KOPT-K1 (cell line): ENCODE measurements around the gene CACNA1E.

Experiments
- H3K27ac ChIP-seq: fragments of 200-600 bp; sonication (generic); 2 replicates; pipeline ENCODE4 v1.5.1; 2016; ENCODE audit warnings: antibody characterized with exemption, mild to moderate bottlenecking, low read depth, low read length; ENCODE audit not compliant: poor library complexity, severe bottlenecking
- H3K36me3 ChIP-seq: fragments of 200-600 bp; sonication (generic); 2 replicates; pipeline ENCODE4 v1.5.1; 2017; ENCODE audit warnings: antibody characterized with exemption, mild to moderate bottlenecking, low read length, moderate library complexity; ENCODE audit not compliant: insufficient read depth
- H3K9me3 ChIP-seq: fragments of 200-600 bp; sonication (generic); 2 replicates; pipeline ENCODE4 v1.5.1; 2017; ENCODE audit warnings: antibody characterized with exemption, low read length, mild to moderate bottlenecking; ENCODE audit not compliant: insufficient read depth, poor library complexity, severe bottlenecking

Gene CACNA1E

DNA sequence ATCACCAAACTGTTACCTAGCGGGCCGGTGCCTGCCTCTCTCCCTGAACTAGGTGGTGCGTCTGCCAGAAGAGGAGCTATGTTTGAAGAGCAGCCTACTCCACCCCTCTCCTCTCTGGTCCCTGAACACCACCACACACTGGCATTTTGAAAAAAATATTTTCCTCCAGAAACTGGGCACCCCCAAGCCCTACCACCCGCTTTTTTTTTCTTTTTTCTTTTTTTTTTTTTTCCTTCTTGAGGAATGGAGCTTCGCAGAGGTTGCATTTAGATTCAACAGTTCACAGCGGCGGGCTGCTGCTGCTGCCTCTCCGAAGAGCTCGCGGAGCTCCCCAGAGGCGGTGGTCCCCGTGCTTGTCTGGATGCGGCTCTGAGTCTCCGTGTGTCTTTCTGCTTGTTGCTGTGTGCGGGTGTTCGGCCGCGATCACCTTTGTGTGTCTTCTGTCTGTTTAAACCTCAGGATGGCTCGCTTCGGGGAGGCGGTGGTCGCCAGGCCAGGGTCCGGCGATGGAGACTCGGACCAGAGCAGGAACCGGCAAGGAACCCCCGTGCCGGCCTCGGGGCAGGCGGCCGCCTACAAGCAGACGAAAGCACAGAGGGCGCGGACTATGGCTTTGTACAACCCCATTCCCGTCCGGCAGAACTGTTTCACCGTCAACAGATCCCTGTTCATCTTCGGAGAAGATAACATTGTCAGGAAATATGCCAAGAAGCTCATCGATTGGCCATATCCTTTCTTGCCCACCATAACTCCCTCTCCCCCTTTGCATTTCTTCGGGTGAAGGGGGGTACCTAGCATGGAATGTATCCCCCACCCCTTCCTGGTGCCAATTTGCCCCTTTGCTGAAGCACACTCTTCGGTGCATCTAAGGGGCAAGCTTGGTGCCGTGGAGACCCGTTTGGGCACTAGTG is at the start of gene CACNA1E:
CACNA1E (plus strand) TSS at position 233 of the 911 bp plus-strand sequence; CDS start at position 461, 228 bp downstream.
- H3K9me3 ChIP-seq: no peaks in the 10 kb centered on the region
- H3K36me3 ChIP-seq: no peaks in the 10 kb centered on the region
- H3K27ac ChIP-seq: no peak within 1 kb of the TSS

DNA sequence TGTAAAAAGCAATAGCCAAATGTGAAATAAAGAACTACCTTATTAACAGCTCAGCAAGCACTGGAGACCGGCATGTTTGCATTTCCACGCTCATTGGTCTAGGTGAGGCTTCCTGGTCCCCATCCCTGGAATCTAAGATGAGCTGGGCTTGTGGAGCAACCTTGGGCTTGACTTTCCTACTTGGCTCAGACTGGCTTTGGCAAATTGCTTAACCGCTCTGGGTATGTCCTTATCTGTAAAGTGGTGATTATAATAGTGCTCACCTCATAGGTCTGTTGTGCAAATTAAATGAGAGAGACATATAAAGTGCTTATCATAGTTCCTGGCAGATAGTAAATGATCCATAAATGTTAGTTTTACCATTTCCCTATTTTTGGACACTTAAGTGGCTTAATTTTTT is 49.4 kb upstream of the CACNA1E start:
- Histone ChIP-seq H3K36me3 (no peaks in the 10 kb centered on the region), H3K27ac (no peak overlapping the region), H3K9me3 (no peaks in the 10 kb centered on the region)

DNA sequence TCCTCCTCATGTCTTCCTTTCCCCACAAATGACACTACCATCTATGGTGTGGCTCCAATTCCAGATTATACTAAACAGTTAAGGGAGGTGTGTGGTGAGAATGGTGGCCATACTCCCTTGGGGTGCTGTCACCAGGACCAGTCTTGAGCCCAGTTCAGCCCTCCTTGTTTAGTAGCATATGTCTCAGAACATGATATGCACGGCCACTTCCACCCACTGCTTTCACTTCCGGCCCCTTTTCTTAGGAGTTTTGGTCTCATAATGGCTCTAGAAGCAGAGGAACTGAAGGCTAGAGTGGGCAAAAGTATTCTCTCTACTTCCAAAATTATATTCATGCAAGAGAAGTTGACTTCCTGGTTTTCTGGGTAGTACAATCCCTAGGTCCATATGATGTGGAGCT is 45.3 kb upstream of the CACNA1E start:
- Histone ChIP-seq H3K9me3 (no peaks in the 10 kb centered on the region), H3K27ac (no peak overlapping the region), H3K36me3 (no peaks in the 10 kb centered on the region)

DNA sequence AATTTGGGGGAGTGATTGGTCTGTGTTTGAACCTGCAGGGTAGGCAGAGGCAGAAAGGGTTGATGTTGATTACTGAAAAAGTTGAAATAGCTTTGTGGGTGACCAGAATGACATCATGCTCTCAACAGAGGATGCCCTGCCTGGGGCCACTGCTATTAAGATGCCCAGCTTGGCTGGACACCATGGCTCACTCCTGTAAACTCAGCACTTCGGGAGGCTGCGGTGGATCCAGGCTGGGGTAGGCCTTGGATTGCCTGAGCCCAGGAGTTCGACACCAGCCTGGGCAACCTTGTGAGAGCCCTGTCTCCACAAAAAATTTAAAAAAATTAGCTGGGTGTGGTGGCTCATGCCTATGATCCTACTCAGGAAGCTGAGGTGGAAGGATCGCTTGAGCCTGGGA is 42.8 kb upstream of the CACNA1E start:
- H3K27ac ChIP-seq: no peak overlapping the region
- H3K36me3 ChIP-seq: no peaks in the 10 kb centered on the region
- H3K9me3 ChIP-seq: no peaks in the 10 kb centered on the region

DNA sequence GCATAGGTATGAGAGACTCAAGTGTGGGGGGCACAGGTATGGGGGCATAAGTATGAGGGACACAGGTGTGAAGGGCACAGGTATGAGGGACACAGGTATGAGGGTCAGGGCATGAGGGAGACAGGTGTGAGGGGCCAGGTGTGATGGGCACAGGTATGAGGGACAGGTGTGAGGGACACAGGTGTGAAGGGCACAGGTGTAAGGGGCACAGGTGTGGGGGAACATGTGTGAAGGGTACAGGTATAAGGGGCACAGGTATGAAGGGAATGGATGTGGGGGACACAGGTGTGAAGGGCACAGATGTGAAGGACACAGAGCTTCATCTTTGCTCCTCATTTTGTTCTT is 41.2 kb upstream of the CACNA1E start:
- Histone ChIP-seq H3K9me3 (no peaks in the 10 kb centered on the region), H3K27ac (no peak overlapping the region), H3K36me3 (no peaks in the 10 kb centered on the region)

DNA sequence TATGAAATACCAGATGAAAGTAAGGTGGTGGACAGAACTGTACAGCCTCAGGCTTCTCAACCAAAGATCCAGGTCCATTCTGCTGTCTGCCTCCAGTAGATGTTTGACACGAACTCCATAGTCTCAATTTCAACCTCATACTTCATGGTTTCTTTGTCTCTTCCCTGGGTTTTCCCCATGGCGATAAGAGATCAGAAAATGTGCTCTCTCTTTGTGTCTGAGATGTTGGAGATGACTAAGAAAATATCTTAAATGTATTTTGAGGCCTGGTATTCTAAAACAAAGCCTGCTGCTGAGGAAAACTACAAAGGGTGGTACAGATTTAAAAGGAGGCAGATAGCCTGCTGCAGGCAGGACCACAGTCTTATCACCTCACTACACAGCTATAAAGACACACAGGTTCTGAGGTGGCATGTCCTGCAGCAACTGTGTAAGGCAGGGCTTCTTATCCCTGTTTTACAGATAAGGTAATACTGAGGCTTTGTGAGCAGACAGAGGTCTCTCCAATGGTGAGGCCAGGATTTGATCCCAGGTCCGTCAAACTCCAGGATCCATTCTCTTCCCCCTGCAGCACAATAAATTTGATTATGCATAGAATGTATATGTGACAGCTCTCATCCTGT is 40.0 kb upstream of the CACNA1E start:
- Histone ChIP-seq H3K9me3 (peaks cover 5% of the 10 kb centered on the region), H3K36me3 (no peaks in the 10 kb centered on the region), H3K27ac (no peak overlapping the region)

DNA sequence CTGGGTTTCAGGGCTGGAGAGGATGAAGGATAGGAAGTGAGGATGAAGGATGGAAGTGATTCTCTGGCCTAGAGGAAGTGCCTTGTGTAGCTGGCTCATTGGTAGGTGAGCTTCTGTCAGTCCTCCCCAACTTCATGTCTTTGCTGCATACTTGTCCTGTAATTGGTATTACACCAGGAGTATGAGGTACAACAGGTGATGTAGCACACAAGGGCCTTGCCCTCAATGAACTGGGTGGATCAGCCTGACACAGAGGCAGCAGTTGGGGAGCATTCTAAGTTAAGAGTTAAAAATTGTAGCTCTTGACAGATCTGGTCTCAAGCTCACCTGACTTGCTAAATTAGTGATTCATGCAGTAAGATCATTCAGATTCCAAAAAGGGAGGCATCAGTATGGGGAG is 37.9 kb upstream of the CACNA1E start:
- peaks cover 5% of the 10 kb centered on the region for H3K9me3 ChIP-seq
- H3K27ac ChIP-seq: no peak overlapping the region
- no peaks in the 10 kb centered on the region for H3K36me3 ChIP-seq

DNA sequence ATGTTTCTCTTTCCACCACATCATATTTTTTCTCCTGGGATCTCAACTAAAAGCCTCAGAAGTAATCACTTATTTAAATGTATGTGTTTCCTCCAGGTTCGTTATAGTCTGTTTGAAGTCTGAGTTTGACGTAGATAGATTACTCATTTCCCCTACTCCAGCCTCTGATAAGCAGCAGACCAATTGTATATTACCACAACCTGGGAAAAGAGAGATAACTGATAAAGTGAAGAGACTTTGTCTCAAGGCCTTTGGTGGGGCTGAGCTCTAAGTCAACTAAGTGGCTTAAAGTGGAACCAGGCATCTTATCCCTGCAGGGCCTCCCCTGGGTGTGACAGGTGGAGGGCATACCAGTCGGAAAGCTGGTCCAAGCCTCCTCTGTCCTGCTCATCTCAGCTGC is 34.9 kb upstream of the CACNA1E start:
- no peaks in the 10 kb centered on the region for H3K36me3 ChIP-seq
- H3K9me3 ChIP-seq: peaks cover 5% of the 10 kb centered on the region
- no peak overlapping the region for H3K27ac ChIP-seq

DNA sequence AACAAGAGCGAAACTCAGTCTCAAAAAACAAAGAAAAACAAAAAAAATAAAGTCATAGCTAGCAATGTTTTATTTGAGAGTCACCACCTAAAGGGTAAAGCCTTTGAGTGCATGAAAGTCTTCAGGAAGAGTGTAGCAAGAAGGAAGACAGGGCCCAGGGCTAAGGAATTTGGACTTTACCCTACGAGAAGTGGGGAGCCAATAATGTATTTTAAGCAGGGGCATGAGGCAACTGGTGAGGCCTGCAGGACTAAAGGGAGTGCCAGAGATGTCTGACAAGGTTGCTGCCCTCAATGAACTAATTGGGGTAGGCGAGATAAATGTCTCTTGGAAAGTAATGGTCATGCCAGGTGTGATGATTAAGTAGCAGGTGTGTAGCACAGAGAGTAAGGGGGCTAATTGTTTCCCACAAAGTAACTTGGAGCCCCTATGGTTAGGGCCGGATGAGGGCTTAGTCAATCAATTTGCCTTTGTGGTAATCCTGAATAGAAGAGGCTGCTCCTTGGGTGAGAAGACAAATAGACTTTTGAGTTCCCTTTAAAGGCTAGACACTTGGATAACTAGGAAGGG is 31.6 kb upstream of the CACNA1E start:
- Histone ChIP-seq H3K27ac (no peak overlapping the region), H3K9me3 (peaks cover 5% of the 10 kb centered on the region), H3K36me3 (no peaks in the 10 kb centered on the region)

DNA sequence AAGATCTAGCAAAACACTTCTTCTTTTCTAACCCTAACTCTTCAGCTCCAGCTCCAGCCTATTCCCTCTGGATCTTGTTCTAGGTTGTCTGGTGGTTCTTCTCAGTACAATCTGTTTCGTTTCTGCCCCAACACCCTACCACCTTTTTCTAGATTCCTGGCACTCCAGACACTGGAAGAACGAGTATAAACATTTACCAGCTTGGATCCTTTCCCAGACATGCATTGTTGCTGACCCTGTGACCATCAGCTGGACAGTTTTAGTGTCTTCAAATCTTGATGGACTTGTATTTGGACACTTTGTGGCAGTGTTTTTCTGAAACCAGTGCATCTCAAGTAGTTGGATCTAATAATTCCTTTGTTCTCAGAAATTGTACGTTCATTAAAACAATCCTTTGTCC is 30.6 kb upstream of the CACNA1E start:
- H3K36me3 ChIP-seq: no peaks in the 10 kb centered on the region
- no peak overlapping the region for H3K27ac ChIP-seq
- peaks cover 9% of the 10 kb centered on the region for H3K9me3 ChIP-seq

DNA sequence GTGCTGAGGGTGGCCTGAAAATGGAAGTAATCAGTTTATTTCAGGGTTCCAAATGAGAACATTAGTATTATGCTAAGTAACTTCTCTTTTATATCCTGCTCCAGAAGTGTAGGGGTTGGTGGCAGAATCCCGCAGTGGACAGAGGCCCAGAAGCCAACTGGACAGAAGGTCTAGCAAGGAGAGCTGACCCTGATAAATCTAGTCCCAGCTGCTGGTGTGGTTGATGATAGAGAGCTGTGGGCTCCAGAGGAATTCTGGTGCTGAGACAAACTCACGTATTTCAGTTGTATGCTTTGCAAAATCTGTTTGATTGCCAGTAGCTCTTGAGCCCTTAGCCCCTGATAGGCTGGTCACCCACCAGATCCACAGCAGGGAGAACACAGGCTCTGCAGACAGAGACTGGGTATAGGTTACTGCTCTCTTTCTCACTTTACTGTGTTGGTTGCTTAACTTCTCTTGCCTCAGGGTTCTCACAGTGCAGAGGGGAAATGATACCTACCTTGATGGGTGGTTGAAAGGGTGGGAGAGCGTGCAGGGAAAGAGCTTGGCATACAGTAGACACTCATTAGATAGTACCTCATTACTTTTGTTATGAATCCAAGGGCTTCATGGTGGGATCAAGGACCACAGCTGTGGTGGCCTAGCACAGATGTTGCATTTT is 29.6 kb upstream of the CACNA1E start:
- Histone ChIP-seq H3K9me3 (peaks cover 8% of the 10 kb centered on the region), H3K27ac (no peak overlapping the region), H3K36me3 (no peaks in the 10 kb centered on the region)

DNA sequence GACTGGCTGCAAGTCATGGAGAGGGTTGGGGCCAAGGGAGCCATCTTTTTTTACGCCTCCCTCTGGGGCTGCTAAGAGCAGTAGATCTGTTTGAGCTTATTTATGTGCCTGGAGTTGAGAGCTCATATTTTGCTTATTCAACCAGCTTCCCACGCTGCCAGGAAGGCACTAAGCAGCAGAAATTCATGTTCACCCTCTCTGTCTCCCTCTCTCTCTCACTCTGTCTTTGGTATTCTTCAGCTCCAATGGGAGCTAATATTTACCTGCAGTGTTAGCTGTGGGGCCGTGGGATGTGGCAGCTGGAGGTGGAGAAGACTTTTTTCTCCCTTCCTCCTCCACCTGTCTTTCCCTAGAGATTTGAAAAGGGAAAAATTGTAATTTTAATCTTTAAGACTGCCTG is 26.8 kb upstream of the CACNA1E start:
- peaks cover 8% of the 10 kb centered on the region for H3K9me3 ChIP-seq
- H3K36me3 ChIP-seq: no peaks in the 10 kb centered on the region
- H3K27ac ChIP-seq: no peak overlapping the region

DNA sequence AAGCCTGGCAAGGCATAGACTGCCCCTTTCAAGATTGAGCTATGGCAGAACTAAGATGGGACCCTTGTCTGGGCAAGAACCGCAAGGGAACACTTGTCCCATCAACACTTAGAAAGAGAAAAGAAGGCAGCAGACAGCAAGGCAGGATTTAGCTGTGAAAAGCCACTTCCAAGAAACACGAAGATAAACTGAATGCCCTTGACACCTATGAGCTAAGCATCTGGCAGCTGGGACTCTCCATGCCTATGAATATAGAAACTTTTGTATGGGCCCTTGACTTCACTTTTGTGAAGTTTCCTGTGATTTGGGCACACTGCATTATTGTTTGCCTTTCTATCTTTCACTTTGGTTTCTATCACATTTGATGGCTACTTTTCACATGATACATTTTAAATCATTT is 24.9 kb upstream of the CACNA1E start:
- H3K27ac ChIP-seq: no peak overlapping the region
- peaks cover 8% of the 10 kb centered on the region for H3K9me3 ChIP-seq
- no peaks in the 10 kb centered on the region for H3K36me3 ChIP-seq

DNA sequence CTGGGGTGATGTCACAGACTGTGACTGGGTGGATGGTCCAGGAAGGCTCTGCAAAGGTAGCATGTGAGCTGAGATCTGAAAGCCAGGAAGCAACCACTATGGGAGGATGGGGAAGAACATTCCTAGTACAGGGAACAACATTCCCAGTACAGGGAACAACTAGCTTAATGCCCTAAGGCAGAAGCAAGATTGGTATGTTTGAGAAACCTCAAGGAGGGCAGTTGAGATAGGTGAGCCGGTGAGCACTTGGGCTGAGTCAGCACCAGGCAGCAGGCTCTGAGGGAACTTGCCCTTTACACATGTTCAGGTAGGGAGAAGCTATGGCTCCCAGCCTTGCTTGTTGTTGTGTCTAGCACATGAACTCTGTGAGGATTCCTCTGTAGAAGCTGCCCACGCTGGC is 24.2 kb upstream of the CACNA1E start:
- H3K9me3 ChIP-seq: peaks cover 8% of the 10 kb centered on the region
- no peak overlapping the region for H3K27ac ChIP-seq
- no peaks in the 10 kb centered on the region for H3K36me3 ChIP-seq

DNA sequence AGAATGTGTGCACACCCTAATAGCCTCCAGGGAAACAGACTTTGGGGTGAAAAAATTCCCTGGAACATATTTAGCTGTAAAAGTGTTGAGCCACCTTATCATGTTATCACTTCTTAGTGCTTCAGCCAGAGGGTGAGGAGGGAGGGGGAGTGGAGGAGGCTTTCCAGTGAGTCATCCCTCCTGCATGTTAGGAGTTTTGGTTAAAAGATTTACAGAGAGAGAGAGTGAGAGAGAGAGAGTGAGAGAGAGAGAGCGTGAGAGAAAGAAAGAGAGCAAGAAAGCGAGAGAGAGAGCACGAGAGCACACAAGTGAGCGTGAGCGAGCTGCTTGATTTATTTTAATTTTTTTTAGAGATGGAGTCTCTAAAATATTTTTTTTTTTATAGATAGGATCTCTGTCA is 13.5 kb upstream of the CACNA1E start:
- H3K9me3 ChIP-seq: no peaks in the 10 kb centered on the region
- H3K27ac ChIP-seq: no peak overlapping the region

More for the DNA sequence above, 13.5 kb upstream of the CACNA1E start:
- no peaks in the 10 kb centered on the region for H3K36me3 ChIP-seq
